ENCODE results near the gene ARSG. TPM values are rescaled to one million over a fixed set of nuclear protein-coding genes. Genes with fewer than 3 reads are reported as not detected.

ARSG gene
- total and polyA plus RNA-seq, 2 of the 8 experiments (the other 6 are each of a cell fraction or from before 2014, with no cell fraction given): 3.3 to 4.0 TPM

GRCh38 chr17:68389041-68389440 is 97.7 kb downstream of the ARSG start:
- H3K18ac ChIP-seq (ENCODE audit: extremely low read depth, low read length): no peak overlapping the region
- H3K4me3 ChIP-seq (ENCODE audit: extremely low read depth in 1 of 4, insufficient read depth in 2 of 4, low read depth in 3 of 4, low read length in 4 of 4): no peak overlapping the region
- H3K36me3 ChIP-seq (ENCODE audit: control insufficient read depth in 2 of 4, insufficient read depth in 4 of 4, low read length in 3 of 4): no peaks in the 10 kb centered on the region
- no peaks in the 10 kb centered on the region for H3K4me1 ChIP-seq (replicated peaks in 1 of 4; ENCODE audit: control insufficient read depth in 3 of 4, insufficient read depth in 4 of 4, low read length in 3 of 4)
- peak overlapping the region; percentile 75; the same call in 1 of the 2 replicates for H2AK5ac ChIP-seq (ENCODE audit: low read depth, low read length)
- H2BK20ac ChIP-seq (ENCODE audit: low read length): no peak overlapping the region
- H4K5ac ChIP-seq (ENCODE audit: insufficient read length, low read depth, low read length): no peak overlapping the region
- no peaks in the 10 kb centered on the region for H3K23me2 ChIP-seq (ENCODE audit: low read depth, low read length)
- no peaks in the 10 kb centered on the region for H3K79me2 ChIP-seq (ENCODE audit: control insufficient read depth in 1 of 2, insufficient read depth in 2 of 2, low read length in 2 of 2)
- no peak overlapping the region for H3K4me2 ChIP-seq (ENCODE audit: insufficient read depth in 1 of 2, low read depth in 2 of 2, low read length in 2 of 2)
- DNase-seq (ENCODE audit: low read depth in 1 of 2, low spot score in 2 of 2): no peak
- no peak overlapping the region for H4K8ac ChIP-seq (ENCODE audit: extremely low read depth, insufficient read depth, low read length)
- H3K79me1 ChIP-seq (ENCODE audit: low read depth, low read length): no peaks in the 10 kb centered on the region
- H3K14ac ChIP-seq (ENCODE audit: insufficient read length): no peak overlapping the region
- H2BK15ac ChIP-seq (ENCODE audit: low read length): peak overlapping the region; percentile 81; the same call in 1 of the 2 replicates
- H3K9me3 ChIP-seq (ENCODE audit: insufficient read depth in 2 of 2, low read depth in 1 of 2, low read length in 1 of 2): no peaks in the 10 kb centered on the region
- H4K20me1 ChIP-seq (replicated peaks in 1 of 2; ENCODE audit: control insufficient read depth in 1 of 2, insufficient read depth in 2 of 2, low read length in 2 of 2): no peaks in the 10 kb centered on the region
- CTCF ChIA-PET (ENCODE audit: partially characterized antibody): interaction anchor here (1.0 to 5.6 kb wide), 5 partner anchors 9 to 100 kb away, joined by 3 to 41 read pairs (median 3); no protein-coding TSS in a partner anchor
- no peak overlapping the region for H3K4ac ChIP-seq (replicated peaks; ENCODE audit: insufficient read length, low read depth, low read length)
- H3K56ac ChIP-seq (replicated peaks; ENCODE audit: insufficient read length, low read depth, low read length): no peak overlapping the region
- H2BK120ac ChIP-seq (replicated peaks; ENCODE audit: low read depth, low read length): no peak overlapping the region
- H2AFZ ChIP-seq (ENCODE audit: low read length): no peak overlapping the region
- POLR2A ChIA-PET (ENCODE audit: partially characterized antibody): no interaction called here
- no peak for FAIRE-seq
- H3K27me3 ChIP-seq (replicated peaks in 1 of 4; ENCODE audit: control insufficient read depth in 3 of 4, extremely low read depth in 1 of 4, insufficient read depth in 3 of 4, low read length in 3 of 4): no peaks in the 10 kb centered on the region; a peak in 1 of 7 replicates
- no peak overlapping the region for H2BK5ac ChIP-seq (ENCODE audit: low read depth, low read length)
- no peak overlapping the region for H3K9ac ChIP-seq (replicated peaks in 1 of 4; ENCODE audit: extremely low read depth in 1 of 4, low read depth in 3 of 4, low read length in 3 of 4)
- H3K23ac ChIP-seq (ENCODE audit: insufficient read length): no peak overlapping the region
- no peak overlapping the region for H4K91ac ChIP-seq (replicated peaks; ENCODE audit: insufficient read length, low read length)
- H3K27ac ChIP-seq (ENCODE audit: low read depth, low read length): no peak overlapping the region
- WGBS, 2 experiments (ENCODE audit: extremely low coverage in 1 of 2, insufficient coverage in 1 of 2, insufficient read length in 1 of 2, insufficient replicate concordance in 2 of 2, low coverage in 1 of 2, low lambda C conversion rate in 2 of 2, missing lambda C conversion rate in 1 of 2): 95% methylated on average over 6 of the region's 7 CpGs; no CpG with 5 or more reads in 1 of the 2 experiments
- H2BK12ac ChIP-seq (ENCODE audit: low read depth, low read length): no peak overlapping the region
- no peak for TF ChIP-seq SIX5 (IDR thresholded peaks at IDR 0.05; ENCODE audit: low read depth, low read length)
- no peak for TF ChIP-seq RBBP5 (IDR thresholded peaks at IDR 0.05; ENCODE audit: borderline replicate concordance, low read depth, low read length)
- no peak for TF ChIP-seq CTCF (IDR thresholded peaks at IDR 0.05; ENCODE audit: control extremely low read depth in 1 of 3, insufficient read depth in 1 of 3, low read depth in 1 of 3, low read length in 3 of 3)
- no peak for TF ChIP-seq KDM5A (IDR thresholded peaks at IDR 0.05; ENCODE audit: low read length)
- no peak for TF ChIP-seq CREB1 (IDR thresholded peaks at IDR 0.05)
- no peak for TF ChIP-seq ATF2 (IDR thresholded peaks at IDR 0.05; ENCODE audit: low read length)
- TF ChIP-seq NRF1 (IDR thresholded peaks at IDR 0.05; ENCODE audit: low read depth, low read length): no peak

All from H1 (cell line).